B cell (primary cell): ENCODE results near the gene TP53AIP1.

Source experiments
- EZH2 ChIP-seq: IDR thresholded peaks from 2 replicates; pipeline ENCODE4 v1.6.1; 2012; ENCODE audit warnings: borderline replicate concordance, low read depth, mild to moderate bottlenecking, moderate library complexity, low read length; ENCODE audit not compliant: insufficient read depth, poor library complexity, severe bottlenecking
- TF ChIP-seq, protein P1 (sequence below): fragments of 200-600 bp; IDR thresholded peaks from one replicate; pipeline ENCODE4 v1.8.0; 2022; ENCODE audit warnings: antibody characterized with exemption, mild to moderate bottlenecking

DNA sequence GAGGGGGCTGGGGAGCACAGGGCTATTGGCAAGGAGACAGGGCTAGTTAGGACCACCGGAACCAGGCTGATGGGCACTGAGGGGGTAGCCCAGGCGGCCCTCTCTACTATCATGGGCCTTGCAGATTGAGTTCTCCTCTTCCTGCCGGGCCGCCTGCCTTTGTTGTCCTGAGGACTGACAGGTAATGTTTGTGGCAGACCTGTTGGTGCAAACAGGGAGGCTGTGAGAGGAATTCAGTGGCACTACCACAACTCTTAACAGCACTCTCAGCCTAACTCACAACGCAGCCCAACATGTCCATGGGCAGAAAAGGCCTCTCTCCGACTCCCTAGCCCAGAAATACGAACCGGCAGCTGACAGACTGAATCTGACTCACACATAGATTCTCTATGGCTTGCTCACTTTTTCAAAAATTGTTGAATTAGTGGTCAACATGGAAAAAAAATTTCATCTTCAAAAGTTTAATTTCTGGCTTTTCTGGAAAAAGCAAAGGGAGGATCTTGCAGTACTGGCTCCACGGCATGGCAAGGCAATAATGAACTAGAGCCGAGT is 40.1 kb downstream of the TP53AIP1 start:
- TF ChIP-seq, protein P1, sequence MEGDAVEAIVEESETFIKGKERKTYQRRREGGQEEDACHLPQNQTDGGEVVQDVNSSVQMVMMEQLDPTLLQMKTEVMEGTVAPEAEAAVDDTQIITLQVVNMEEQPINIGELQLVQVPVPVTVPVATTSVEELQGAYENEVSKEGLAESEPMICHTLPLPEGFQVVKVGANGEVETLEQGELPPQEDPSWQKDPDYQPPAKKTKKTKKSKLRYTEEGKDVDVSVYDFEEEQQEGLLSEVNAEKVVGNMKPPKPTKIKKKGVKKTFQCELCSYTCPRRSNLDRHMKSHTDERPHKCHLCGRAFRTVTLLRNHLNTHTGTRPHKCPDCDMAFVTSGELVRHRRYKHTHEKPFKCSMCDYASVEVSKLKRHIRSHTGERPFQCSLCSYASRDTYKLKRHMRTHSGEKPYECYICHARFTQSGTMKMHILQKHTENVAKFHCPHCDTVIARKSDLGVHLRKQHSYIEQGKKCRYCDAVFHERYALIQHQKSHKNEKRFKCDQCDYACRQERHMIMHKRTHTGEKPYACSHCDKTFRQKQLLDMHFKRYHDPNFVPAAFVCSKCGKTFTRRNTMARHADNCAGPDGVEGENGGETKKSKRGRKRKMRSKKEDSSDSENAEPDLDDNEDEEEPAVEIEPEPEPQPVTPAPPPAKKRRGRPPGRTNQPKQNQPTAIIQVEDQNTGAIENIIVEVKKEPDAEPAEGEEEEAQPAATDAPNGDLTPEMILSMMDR = no peak
- TF ChIP-seq EZH2 = no peak
